Mesothelial cell of epicardium (in vitro differentiated cells): ENCODE measurements around the gene HOXA10. TPM values are rescaled to one million over a fixed set of nuclear protein-coding genes. Genes with fewer than 3 reads are reported as not detected.

Source experiments
- DNase-seq, 2 experiments: peaks; one replicate each; pipeline ENCODE4 v3.0.0; 2021; ENCODE audit warnings: low spot score in 2 of 2; ENCODE audit not compliant: unreplicated experiment in 2 of 2
- H3K27ac Mint-ChIP-seq: 2 replicates; pipeline ENCODE4 v1.8.0; 2021; ENCODE audit warnings: mixed read lengths
- H3K27me3 Mint-ChIP-seq: 2 replicates; pipeline ENCODE4 v1.8.0; 2021; ENCODE audit warnings: low read depth, mixed read lengths
- H3K36me3 Mint-ChIP-seq: 2 replicates; pipeline ENCODE4 v1.8.0; 2021; ENCODE audit warnings: mixed read lengths
- H3K4me1 Mint-ChIP-seq: 2 replicates; pipeline ENCODE4 v1.8.0; 2021; ENCODE audit warnings: mixed read lengths
- H3K4me3 Mint-ChIP-seq: 2 replicates; pipeline ENCODE4 v1.8.0; 2021; ENCODE audit warnings: mild to moderate bottlenecking, moderate library complexity, mixed read lengths
- H3K9me3 Mint-ChIP-seq: 2 replicates; pipeline ENCODE4 v1.8.0; 2021; ENCODE audit warnings: mixed read lengths
- total RNA-seq: library from RNA; stranded (reverse); gene quantifications from 3 replicates; pipeline ENCODE4 v1.2.1, GENCODE V29; 2021
- TF ChIP-seq, protein P1 (sequence below): fragments of 200-600 bp; sonication (generic); IDR thresholded peaks from one replicate; pipeline ENCODE4 v1.5.0; 2021; ENCODE audit warnings: antibody characterized with exemption; ENCODE audit not compliant: unreplicated experiment

Gene HOXA10
- total RNA-seq, 1 donor from 2014 or later: 14.4 TPM

DNA sequence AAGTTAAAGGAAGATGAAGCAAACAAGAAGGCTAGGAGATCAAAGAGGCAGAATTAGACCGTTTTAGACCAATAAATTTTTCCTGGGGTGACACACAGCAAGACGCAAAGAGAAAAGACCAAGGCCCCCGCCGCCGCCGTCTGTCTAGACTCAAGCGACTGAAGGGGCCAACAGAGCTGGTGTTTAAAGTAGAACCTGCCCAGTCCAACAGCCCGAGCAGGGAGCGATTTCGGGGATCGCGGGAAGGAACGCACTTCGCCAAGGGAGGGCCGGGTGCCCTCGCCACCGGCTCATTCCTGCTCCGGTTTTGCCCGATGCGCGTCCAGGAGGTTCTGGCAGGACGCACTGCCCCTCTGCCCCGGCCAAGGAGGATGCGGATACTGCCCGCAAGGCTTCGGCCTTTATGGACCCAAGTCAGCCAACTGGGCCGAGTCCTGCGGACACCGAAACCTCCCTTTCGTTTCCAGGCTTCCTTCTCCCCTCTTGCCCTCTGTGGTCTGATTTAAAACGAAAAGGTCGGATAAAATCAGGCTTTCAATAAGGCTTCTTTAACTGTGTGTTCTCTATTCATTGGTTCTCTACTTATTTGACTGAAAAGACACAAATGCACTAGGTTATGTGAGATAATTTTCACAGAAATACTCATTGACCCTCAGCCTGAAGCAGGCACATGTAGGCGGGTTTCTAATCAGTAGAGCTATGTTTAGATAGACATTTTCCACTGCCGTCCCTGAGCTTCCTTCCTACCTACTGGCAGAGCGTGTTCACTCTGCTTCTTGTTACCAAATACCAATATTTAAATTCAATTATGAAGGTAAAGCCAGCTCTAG, 15.5 kb downstream of the HOXA10 start:
- H3K27me3 Mint-ChIP-seq: peaks cover 84% of the 10 kb centered on the region
- peaks cover 9% of the 10 kb centered on the region for H3K36me3 Mint-ChIP-seq
- H3K9me3 Mint-ChIP-seq: no peaks in the 10 kb centered on the region
- TF ChIP-seq, protein P1, sequence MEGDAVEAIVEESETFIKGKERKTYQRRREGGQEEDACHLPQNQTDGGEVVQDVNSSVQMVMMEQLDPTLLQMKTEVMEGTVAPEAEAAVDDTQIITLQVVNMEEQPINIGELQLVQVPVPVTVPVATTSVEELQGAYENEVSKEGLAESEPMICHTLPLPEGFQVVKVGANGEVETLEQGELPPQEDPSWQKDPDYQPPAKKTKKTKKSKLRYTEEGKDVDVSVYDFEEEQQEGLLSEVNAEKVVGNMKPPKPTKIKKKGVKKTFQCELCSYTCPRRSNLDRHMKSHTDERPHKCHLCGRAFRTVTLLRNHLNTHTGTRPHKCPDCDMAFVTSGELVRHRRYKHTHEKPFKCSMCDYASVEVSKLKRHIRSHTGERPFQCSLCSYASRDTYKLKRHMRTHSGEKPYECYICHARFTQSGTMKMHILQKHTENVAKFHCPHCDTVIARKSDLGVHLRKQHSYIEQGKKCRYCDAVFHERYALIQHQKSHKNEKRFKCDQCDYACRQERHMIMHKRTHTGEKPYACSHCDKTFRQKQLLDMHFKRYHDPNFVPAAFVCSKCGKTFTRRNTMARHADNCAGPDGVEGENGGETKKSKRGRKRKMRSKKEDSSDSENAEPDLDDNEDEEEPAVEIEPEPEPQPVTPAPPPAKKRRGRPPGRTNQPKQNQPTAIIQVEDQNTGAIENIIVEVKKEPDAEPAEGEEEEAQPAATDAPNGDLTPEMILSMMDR: no peak
- peak overlapping the region; percentile 87 for H3K27ac Mint-ChIP-seq
- peak overlapping the region; percentile 33 for H3K4me3 Mint-ChIP-seq
- no peak for DNase-seq
- peaks cover 58% of the 10 kb centered on the region for H3K4me1 Mint-ChIP-seq

DNA sequence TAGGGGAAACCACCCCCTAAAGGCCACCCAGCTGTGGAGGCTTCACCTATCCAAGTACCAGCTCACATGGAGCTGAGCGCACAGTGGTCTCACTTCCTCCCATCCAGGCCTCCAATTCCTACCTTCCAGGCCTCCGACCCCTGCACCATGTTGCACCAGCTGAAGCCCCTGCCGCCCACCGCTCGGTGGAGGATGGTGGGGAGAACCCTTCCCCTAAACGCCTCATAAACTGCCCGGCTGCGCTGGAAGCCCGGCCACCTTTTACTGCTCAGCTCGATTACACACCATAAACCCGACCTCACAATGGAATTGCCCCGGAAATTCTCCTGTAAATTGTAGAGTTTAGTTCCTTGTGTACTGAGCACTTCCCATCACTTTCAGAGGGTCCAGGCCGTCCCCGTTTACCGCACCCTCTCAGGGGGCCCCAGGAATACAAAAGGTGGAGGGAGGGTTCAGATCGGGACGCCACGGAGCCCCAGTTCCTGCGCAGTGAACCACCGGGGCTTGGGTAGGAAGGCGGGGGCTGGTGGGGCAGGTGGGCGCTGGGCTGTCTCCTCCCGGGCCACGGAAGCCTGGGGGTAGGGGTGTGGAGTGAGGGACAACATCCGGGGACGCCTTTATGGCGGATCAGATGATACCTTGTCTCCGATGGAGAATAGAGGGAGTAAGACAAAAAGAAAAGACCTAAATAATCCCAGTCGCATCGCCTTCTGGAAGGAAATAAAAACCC, 16.3 kb downstream of the HOXA10 start:
- no peak for DNase-seq
- Mint-ChIP-seq H3K27ac (peak overlapping the region; percentile 87), H3K4me3 (peak overlapping the region; percentile 70), H3K36me3 (peaks cover 10% of the 10 kb centered on the region), H3K9me3 (no peaks in the 10 kb centered on the region), H3K27me3 (peaks cover 83% of the 10 kb centered on the region), H3K4me1 (peaks cover 62% of the 10 kb centered on the region)
- TF ChIP-seq, protein P1: no peak

DNA sequence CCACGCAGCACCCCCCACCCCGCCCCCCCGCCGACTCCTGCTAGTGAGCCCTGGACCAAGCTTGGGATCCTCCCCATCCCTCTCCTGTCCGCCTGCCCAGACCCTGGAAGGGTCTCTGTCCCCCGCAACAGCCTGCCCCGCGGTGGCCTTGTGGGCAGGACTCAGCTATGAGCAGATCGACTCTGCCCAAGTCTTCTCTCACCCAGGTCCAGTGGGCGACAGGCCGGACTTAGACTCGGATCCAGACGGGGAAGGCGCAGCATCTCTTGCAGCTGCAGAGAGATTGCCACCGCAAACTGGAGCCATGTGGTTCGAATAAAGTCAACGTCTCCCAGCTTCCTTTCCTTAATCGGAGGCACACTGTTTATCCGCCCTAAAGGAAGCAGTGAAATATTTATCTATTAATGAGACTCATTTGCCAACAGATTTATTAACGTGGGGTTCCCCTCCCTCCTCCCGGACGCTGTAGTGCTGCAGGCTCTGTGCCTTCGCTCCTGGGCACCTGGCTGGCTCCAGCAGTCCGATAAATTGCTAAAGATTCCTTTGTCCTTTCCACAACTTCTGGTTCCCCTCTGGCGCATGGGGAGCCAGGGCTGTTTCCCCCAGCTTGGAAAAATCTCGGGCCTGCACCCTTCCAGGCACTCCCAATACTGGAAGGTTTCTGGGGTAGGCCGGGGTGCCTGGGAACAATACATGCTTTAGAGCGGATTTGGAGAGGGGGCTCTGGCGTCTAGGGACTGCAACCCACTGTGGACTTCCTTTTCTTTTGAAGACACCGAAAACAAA, 17.0 kb downstream of the HOXA10 start:
- Mint-ChIP-seq H3K36me3 (peaks cover 10% of the 10 kb centered on the region), H3K4me3 (peak overlapping the region; percentile 70), H3K4me1 (peaks cover 61% of the 10 kb centered on the region), H3K9me3 (no peaks in the 10 kb centered on the region), H3K27ac (peak overlapping the region; percentile 81), H3K27me3 (peaks cover 80% of the 10 kb centered on the region)
- TF ChIP-seq, protein P1: no peak
- DNase-seq: peak in 1 of 2 experiments; percentile 43

DNA sequence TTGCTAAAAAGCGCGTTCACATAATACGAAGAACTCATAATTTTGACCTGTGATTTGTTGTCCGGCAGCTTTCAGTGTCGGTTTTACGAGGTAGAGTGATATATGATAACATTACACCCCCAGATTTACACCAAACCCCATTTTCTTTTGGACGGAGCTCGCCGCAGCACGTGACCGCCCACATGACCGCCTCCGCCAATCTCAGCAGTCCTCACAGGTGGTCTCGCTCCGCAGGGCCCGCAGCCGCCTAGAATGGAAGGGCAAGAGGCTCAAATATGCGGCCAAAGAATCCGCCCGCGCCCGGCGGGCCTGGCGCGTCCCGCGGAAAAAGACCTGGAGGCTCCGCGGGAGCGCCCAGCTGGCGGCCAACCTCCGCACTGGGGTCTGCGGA, 17.6 kb downstream of the HOXA10 start, which contains the start of gene HOXA7:
HOXA7 (minus strand) TSS at position 168 of the 391 bp plus-strand sequence; CDS start at position 38, 130 bp downstream.
- TF ChIP-seq, protein P1: no peak
- Mint-ChIP-seq H3K9me3 (no peaks in the 10 kb centered on the region), H3K4me3 (peak within 1 kb of the TSS; percentile 87), H3K27me3 (peaks cover 81% of the 10 kb centered on the region), H3K4me1 (peaks cover 60% of the 10 kb centered on the region), H3K27ac (peak within 1 kb of the TSS; percentile 96), H3K36me3 (peaks cover 13% of the 10 kb centered on the region)
- peak in 1 of 2 experiments; percentile 85 for DNase-seq

DNA sequence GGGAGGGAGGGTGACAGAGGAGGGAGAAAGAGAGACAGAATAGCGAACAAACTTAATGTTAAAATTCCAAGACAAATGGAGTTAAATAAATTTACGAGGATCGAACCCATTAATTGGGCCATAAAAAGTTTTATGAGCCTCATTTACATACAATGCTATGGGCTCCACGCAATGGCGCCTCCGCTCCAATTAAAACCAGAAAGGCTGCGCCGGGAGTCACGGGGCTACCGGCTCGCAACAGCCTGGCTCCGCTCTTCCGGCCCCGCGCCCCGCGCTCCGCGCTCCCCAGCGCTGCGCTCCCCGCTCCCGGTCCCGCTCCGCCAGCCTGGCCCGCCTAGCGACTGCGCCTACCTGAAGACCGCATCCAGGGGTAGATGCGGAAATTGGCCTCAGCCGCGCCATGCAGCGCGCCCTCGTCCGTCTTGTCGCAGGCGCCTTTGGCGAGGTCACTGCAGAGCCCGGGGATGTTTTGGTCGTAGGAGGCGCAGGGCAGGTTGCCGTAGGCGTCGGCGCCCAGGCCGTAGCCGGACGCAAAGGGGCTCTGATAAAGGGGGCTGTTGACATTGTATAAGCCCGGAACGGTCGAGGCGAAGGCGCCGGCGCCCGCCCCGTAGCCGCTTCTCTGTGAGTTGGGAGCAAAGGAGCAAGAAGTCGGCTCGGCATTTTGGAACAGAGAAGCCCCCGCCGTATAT, 18.2 kb downstream of the HOXA10 start:
- H3K27ac Mint-ChIP-seq: peak overlapping the region; percentile 96
- peak overlapping the region; percentile 87 for H3K4me3 Mint-ChIP-seq
- no peaks in the 10 kb centered on the region for H3K9me3 Mint-ChIP-seq
- H3K4me1 Mint-ChIP-seq: peaks cover 61% of the 10 kb centered on the region
- H3K27me3 Mint-ChIP-seq: peaks cover 82% of the 10 kb centered on the region
- peaks cover 13% of the 10 kb centered on the region for H3K36me3 Mint-ChIP-seq
- peak in 1 of 2 experiments; percentile 64 for DNase-seq
- TF ChIP-seq, protein P1: no peak
